ENCODE measurements around the gene SACM1L.

Gene SACM1L

DNA sequence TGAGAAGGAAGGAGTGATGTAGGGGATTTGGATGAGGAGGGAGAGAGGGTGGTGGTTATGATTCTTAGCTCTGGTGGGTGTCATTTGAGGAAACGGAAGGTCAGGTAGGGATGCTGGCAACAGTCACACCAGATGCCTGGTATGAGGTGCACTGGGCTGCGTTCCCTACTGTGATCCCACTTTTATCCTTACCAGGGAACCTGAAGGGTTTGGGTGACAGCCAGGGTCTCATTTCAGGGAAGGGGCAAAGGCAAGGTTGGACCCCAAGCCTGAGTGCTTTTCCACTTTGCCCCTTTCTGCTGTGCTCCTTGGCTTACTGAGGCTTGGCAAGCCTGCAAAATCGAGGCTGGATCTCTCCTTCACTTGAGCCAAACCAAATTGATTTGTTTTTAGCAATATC, 36.0 kb upstream of the SACM1L start:
- H3K79me2 ChIP-seq (ENCODE audit: low read length), result peaks cover 86% of the 10 kb centered on the region
- no peak for DNase-seq
- H3F3A ChIP-seq (ENCODE audit: insufficient read depth, low read length), result peaks cover 56% of the 10 kb centered on the region
- no peaks in the 10 kb centered on the region for H3K9me2 ChIP-seq (replicated peaks; ENCODE audit: insufficient read depth, low read length)
- no peak overlapping the region for H2AFZ ChIP-seq (ENCODE audit: low read length)
- no peaks in the 10 kb centered on the region for H3K27me3 ChIP-seq (replicated peaks; ENCODE audit: insufficient read depth, low read length)
- H3K27ac ChIP-seq (ENCODE audit: low read length), result peak overlapping the region; percentile 14; the same call in 1 of the 2 replicates
- H4K20me1 ChIP-seq (ENCODE audit: insufficient read depth, low read length), result peaks cover 16% of the 10 kb centered on the region
- H3K9ac ChIP-seq (ENCODE audit: low read length), result no peak overlapping the region
- peak overlapping the region; percentile 35; the same call in 1 of the 2 replicates for H3K4me2 ChIP-seq (ENCODE audit: low read depth, low read length)
- TF ChIP-seq, protein P1, sequence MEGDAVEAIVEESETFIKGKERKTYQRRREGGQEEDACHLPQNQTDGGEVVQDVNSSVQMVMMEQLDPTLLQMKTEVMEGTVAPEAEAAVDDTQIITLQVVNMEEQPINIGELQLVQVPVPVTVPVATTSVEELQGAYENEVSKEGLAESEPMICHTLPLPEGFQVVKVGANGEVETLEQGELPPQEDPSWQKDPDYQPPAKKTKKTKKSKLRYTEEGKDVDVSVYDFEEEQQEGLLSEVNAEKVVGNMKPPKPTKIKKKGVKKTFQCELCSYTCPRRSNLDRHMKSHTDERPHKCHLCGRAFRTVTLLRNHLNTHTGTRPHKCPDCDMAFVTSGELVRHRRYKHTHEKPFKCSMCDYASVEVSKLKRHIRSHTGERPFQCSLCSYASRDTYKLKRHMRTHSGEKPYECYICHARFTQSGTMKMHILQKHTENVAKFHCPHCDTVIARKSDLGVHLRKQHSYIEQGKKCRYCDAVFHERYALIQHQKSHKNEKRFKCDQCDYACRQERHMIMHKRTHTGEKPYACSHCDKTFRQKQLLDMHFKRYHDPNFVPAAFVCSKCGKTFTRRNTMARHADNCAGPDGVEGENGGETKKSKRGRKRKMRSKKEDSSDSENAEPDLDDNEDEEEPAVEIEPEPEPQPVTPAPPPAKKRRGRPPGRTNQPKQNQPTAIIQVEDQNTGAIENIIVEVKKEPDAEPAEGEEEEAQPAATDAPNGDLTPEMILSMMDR (IDR thresholded peaks at IDR 0.05; ENCODE audit: low read length), result no peak
- no peak for TF ChIP-seq EZH2phosphoT487 (IDR thresholded peaks at IDR 0.05; ENCODE audit: low read length)
- no peak for TF ChIP-seq EZH2 (optimal IDR thresholded peaks at IDR 0.05; ENCODE audit: low read depth, low read length)
- H3K4me1 ChIP-seq (ENCODE audit: low read length), result peaks cover 55% of the 10 kb centered on the region
- H3K4me3 ChIP-seq (ENCODE audit: low read length), result no peak overlapping the region
- no peaks in the 10 kb centered on the region for H3K36me3 ChIP-seq (replicated peaks; ENCODE audit: insufficient read depth, low read length)
- no peaks in the 10 kb centered on the region for H3K9me3 ChIP-seq (replicated peaks; ENCODE audit: insufficient read depth, low read length)

DNA sequence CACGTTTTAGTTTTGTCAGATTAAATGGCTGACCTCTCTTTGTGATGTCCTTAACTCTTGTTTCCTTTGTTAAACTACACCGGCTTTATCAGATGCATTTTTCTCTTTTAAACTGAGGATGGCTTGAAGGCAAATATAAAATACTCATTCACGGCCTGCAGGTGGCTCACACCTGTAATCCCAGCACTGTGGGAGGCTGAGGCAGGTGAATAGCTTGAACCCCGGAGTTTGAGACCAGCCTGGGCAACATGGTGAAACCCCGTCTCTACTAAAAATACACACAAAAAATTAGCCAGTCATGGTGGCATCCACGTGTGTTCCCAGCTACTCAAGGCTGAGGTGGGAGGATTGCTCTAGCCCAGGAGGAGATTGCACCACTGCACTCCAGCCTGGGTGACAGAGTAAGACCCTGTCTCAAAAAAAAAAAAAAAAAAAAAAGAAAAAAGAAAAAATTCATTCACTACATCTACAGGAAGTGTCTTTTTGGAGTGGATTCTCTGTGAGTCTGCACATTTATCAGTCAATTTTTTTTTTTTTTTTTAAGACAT, 34.7 kb upstream of the SACM1L start:
- Histone ChIP-seq H3K4me3 (ENCODE audit: low read length) (no peak overlapping the region), H3K27me3 (replicated peaks; ENCODE audit: insufficient read depth, low read length) (no peaks in the 10 kb centered on the region), H3K9ac (ENCODE audit: low read length) (no peak overlapping the region; the same call in 1 of the 2 replicates), H3K79me2 (ENCODE audit: low read length) (peaks cover 85% of the 10 kb centered on the region), H2AFZ (ENCODE audit: low read length) (no peak overlapping the region), H4K20me1 (ENCODE audit: insufficient read depth, low read length) (peaks cover 19% of the 10 kb centered on the region), H3K36me3 (replicated peaks; ENCODE audit: insufficient read depth, low read length) (no peaks in the 10 kb centered on the region), H3K9me3 (replicated peaks; ENCODE audit: insufficient read depth, low read length) (no peaks in the 10 kb centered on the region), H3K4me1 (ENCODE audit: low read length) (peaks cover 65% of the 10 kb centered on the region), H3K27ac (ENCODE audit: low read length) (peak overlapping the region; percentile 78; the same call in 1 of the 2 replicates), H3F3A (ENCODE audit: insufficient read depth, low read length) (peaks cover 67% of the 10 kb centered on the region), H3K4me2 (ENCODE audit: low read depth, low read length) (peak overlapping the region; percentile 59), H3K9me2 (replicated peaks; ENCODE audit: insufficient read depth, low read length) (no peaks in the 10 kb centered on the region)
- TF ChIP-seq EZH2 (optimal IDR thresholded peaks at IDR 0.05; ENCODE audit: low read depth, low read length), result no peak
- TF ChIP-seq, protein P1 (IDR thresholded peaks at IDR 0.05; ENCODE audit: low read length), result peak; percentile 23
- TF ChIP-seq EZH2phosphoT487 (IDR thresholded peaks at IDR 0.05; ENCODE audit: low read length), result no peak
- DNase-seq, result peak; percentile 57

DNA sequence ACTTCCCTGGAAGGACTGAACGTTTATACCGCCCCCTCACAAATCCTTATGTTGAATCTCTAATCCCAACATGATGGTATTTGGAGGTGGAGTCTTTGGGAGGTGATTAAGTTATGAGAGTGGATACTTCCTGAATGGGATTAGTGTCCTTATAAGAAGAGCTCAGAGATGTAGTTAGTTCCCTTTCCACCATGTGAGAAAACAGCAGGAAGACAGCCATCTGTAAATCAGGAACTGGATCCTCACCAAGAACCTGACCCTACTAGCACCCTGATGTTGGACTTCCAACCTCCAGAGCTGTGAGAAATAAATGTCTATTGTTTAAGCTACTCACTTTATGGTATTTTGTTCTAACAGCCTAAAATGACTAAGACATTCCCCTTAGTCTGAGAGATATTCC, 33.3 kb upstream of the SACM1L start:
- Histone ChIP-seq H3F3A (ENCODE audit: insufficient read depth, low read length) (peaks cover 70% of the 10 kb centered on the region), H3K4me2 (ENCODE audit: low read depth, low read length) (no peak overlapping the region), H3K9me2 (replicated peaks; ENCODE audit: insufficient read depth, low read length) (no peaks in the 10 kb centered on the region), H4K20me1 (ENCODE audit: insufficient read depth, low read length) (peaks cover 24% of the 10 kb centered on the region), H3K9me3 (replicated peaks; ENCODE audit: insufficient read depth, low read length) (no peaks in the 10 kb centered on the region), H3K27me3 (replicated peaks; ENCODE audit: insufficient read depth, low read length) (no peaks in the 10 kb centered on the region), H3K27ac (ENCODE audit: low read length) (peak overlapping the region; percentile 94; the same call in 1 of the 2 replicates), H3K4me1 (ENCODE audit: low read length) (peaks cover 71% of the 10 kb centered on the region), H3K36me3 (replicated peaks; ENCODE audit: insufficient read depth, low read length) (no peaks in the 10 kb centered on the region), H3K4me3 (ENCODE audit: low read length) (no peak overlapping the region), H3K9ac (ENCODE audit: low read length) (no peak overlapping the region), H3K79me2 (ENCODE audit: low read length) (peaks cover 88% of the 10 kb centered on the region), H2AFZ (ENCODE audit: low read length) (no peak overlapping the region)
- TF ChIP-seq EZH2 (optimal IDR thresholded peaks at IDR 0.05; ENCODE audit: low read depth, low read length), result no peak
- no peak for TF ChIP-seq EZH2phosphoT487 (IDR thresholded peaks at IDR 0.05; ENCODE audit: low read length)
- TF ChIP-seq, protein P1 (IDR thresholded peaks at IDR 0.05; ENCODE audit: low read length), result no peak
- no peak for DNase-seq

Measured in MM.1S (cell line).